ENCODE measurements around the gene KCNJ16.
"Not testable (repeated sequence)": the region's sequence is repeated elsewhere in the genome, so short reads cannot be mapped to it uniquely, and the experiment has no call there.

KCNJ16 gene

DNA sequence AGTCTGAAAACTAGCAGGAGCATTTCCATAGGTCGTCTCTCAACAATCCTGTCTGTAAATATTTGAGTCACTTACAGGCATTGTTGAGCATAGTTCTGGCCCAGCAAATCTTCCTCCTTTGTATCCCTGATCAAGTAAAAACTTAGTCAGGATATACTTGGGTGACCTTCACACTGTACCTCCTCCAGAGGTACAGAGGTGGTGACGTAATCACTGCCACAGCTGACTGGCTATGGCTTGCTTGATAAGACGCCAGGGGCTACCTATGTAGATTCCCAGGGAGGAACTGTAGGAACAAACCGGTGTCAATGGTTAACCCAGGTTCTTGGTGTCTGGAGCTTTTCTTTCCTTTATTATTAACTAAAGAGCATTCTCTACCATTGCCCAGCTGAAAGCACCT, at the start of gene KCNJ16:
Gene KCNJ16, plus strand, starts transcription at position 270 of the 400 bp plus-strand sequence. CDS start 56,863 bp downstream, outside the sequence.
- DNase-seq = no peak

DNA sequence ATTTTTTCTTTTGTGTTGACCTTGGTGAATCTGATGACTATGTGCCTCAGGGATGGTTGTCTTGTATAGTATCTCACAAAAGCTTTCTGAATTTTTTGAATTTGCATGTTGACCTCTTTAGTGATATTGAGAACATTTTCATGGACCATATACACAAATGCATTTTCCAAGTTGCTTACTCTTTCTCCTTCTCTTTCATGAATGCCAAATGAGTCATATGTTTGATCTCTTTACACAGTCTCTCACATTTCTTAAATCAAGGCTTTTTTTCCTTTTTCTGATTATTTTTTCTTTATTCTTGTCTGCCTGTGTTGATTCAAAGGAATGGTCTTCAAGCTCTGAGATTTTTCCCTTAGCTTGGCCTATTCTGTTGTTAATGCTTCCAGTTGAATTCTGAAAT, 46.6 kb upstream of the KCNJ16 start:
- no peak for DNase-seq

DNA sequence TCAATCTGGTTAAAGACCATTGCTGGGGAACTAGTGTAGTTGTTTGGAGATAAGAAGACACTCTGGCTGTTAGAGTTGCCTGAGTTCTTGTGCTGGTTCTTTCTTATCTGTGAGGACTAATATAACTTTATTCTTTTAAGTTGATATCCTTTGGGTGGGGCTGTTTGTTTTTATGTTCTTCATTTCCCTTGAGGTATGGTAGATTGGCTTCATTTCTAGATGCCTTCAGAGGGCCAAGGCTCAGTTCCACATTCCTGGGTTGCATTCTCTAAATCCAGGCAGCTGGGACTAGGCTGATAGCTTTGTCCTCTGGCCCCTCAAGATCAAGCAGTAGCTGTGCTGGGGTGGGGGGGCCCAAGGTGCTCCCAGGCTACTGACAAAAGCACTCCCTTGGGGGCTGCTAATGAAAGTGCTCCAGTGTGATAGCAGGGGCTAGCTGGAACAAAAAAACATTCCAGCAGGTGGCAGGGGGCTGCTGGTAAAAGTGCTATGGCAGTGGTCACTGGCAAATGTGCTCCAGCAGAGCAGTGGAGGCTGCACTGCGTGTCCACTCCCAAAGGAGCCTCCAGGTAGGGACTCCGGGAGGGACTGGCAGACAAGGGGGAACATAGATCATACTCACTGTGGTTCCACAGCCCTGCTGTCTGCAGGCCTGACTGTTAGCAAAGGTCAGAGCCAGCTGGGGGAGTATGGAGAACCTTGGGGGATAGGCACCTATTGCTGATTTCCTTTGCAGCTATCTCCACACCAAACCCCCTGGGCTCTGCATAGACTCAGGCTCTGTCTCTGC, 45.9 kb upstream of the KCNJ16 start:
- no peak for DNase-seq

DNA sequence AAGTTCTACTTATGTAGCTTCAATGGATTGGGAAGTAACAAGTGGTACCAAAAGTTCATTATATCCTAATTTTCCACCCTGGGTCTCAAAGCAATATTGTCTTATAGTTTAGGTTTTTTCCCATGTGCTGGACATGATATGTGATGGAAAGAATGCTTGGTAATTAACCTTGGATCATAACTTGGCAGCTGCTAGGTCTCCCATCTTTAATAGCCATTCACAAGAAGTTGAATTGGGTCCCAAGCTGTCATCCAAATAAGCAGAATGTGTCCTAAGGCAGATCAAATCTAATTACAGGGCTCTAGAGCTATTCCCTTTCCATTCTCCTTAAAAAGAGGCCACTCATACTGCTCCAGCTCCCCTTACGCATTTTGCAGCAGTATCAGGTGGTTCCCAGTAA, 44.7 kb upstream of the KCNJ16 start:
- DNase-seq = no peak

DNA sequence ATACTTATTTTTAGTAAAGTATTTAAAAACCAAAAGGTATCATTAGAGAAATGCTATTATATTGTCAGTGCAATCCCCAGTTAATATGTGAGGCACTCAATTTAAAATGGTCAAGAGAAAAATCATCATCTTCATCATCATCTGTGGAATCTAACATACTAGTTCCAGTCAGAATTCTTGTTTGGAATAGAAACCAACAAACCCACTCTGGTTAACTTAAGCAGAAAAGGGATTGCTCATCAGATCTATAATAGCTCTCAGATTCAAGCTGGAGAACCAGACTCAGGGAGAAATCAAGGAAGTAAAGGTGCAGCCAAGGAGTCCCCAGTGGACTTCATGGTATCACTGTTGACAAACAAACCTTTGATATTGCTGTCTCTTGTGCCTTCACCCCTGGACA, 43.7 kb upstream of the KCNJ16 start:
- DNase-seq = no peak

- no peak for DNase-seq
Measured at GRCh38 chr17:70033165-70033564, 41.9 kb upstream of the KCNJ16 start.

GRCh38 chr17:70034158-70034557, 40.9 kb upstream of the KCNJ16 start:
- no peak for DNase-seq

DNA sequence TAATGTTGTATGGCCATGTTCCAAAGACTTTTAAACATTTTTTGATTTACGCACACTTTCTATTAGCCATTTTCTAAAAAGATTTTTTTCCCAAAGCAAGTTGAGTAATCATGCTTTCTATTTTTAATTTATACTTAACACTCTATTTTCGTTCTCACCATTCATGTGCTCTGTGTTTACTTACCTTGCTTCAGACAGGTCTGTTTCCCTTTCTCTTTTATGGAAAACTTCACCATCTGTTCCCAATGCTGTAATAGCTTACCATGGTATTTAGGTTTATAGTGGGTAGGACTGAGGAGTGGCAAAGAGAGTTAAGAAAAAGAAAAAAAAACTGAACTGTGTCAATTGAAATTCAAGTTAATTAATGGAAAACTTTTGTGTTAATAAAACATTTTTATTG, 37.5 kb upstream of the KCNJ16 start:
- no peak for DNase-seq

DNA sequence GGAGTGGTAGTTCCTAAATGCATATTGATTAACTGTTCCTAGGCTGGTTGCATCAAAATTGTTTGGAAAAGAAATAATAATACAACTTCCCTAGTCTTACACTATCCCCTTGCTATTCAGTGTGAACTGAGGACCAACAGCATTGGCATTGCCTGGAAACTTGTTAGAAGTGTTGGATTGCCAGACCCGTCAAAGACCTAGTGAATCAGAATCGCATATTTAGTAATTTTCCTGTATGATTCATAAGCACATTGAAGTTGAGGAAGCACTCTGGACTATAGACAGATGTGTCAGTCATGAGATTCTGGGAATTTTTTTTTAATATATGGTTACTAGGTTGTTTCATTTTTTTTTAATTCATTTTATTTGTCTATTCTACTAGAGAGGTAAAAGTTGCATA, 34.7 kb upstream of the KCNJ16 start:
- DNase-seq = no peak

GRCh38 chr17:70041061-70041460, 34.0 kb upstream of the KCNJ16 start:
- DNase-seq = no peak

- no peak for DNase-seq
Measured at GRCh38 chr17:70041540-70041939, 33.5 kb upstream of the KCNJ16 start.

GRCh38 chr17:70045780-70046179, 29.2 kb upstream of the KCNJ16 start:
- not testable (repeated sequence) for DNase-seq

- DNase-seq = no peak
Measured at GRCh38 chr17:70047619-70048419, 27.2 kb upstream of the KCNJ16 start.

DNA sequence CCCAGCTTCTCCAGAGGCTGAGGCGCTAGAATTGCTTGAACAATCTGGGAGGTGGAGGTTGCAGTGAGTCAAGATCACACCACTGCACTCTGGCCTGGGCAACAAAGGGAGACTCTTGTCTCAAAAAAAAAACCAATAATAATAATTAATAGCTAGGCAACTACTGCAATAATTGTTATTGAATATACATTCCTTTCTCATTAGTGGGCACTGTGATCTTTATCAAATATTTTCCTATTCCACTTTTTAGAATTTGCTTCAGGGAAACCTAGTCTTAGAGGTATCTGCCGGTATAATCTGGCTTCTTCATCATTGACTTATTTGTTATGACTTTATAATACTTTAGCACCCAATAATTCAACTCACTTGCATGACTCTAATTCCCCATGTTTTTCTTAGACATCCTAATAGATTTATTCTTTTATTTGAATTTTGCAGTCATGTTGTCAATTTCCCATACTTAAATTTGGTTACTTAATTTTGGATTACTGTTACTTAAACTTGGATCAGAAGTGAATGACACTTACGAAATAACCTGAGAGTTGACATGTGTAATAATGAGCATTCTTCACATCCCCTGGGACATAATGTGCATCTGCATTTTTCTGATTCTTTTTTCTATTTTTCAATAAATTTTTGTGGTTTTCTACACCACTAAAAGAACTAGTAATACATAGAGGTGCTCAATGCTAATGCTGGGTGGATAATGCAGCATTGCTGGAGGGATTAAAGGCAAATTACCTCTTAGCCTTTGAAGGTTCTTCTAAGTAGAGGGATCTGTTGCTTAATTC, 25.0 kb upstream of the KCNJ16 start:
- DNase-seq = no peak

DNA sequence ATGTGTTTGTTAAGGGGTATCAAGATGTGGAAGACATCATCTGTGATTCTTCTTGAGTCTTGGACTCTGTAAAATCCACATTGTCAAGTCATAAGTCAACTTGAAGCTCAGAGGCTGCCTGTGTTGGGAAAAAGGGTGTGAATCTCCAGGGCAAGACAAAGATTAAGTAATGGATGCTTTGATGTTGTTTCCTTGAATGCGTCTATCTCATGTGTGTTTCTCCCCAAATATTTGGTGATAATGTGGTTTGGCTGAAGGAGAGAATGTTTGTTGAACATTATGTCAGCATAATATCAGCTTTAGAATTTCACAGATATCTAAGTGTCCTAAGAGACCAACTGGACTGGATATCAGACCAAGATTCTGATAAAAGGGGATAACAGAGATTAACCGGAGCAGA, 24.1 kb upstream of the KCNJ16 start:
- DNase-seq = no peak

GRCh38 chr17:70053241-70054234, 21.5 kb upstream of the KCNJ16 start:
- DNase-seq = no peak

DNA sequence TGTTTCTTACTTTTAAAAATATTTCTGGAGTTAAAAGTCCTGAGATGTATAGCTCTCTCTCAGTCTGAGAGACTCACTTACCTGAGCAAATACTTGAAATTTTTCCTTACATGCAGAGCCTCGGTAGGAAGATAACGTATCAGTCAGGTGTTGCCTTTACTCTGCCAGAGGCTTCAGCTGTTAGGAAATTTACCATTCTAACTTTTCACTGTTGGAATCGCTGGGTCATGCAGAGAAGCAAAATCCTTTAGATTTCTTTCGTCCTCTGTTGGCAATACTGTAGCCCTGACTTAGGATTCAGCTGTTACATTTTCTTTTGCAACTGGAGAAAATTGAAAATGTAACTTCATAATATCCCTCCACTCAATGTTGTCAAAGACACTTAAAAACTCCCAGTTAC, 20.0 kb upstream of the KCNJ16 start:
- no peak for DNase-seq

DNA sequence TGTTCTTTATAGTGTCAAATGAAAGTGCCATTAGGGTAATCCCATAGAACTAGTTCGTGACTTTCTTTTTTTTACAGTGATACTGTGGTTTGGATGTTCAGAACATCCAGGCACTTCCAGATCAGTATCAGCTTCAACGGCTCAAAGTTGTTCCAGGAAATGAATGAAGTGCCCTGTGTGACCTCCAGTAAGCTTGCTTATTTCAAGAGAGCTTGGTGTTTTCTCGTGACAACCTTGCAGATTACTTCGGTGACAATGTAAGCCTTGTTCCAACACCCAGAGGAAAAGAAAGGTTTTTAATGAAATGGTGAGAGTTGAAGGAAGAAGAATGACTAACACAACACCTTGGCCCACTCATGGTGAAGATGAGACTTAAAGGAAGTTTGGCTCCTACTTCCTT, 16.0 kb upstream of the KCNJ16 start:
- no peak for DNase-seq

DNA sequence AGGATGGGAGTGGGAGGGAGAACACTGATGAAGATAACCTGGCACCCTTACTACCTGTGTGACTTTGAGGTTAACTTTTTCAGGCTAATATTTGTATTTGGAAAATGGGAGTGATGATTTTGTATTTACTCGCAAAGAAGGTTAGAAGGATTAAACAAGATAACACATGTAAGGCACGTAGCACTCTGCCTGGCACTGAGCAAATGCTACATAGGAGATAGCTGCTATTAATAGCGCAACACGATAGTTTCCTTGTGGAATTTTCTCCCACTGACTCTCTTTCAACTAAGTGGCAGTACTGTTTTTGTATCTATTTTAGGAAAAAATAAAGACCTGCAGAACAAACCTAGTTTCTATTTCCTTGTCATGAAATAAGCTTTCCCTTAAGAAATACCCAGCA, 15.4 kb upstream of the KCNJ16 start:
- no peak for DNase-seq

- no peak for DNase-seq
Measured at GRCh38 chr17:70060415-70060814, 14.6 kb upstream of the KCNJ16 start.

- DNase-seq = no peak
Measured at GRCh38 chr17:70067134-70067533, 7.9 kb upstream of the KCNJ16 start.
